GM21717 (cell line): Measurements from ENCODE around the gene CCDC92.

Source experiments
- ATAC-seq: cut with Tn5 transposase; IDR thresholded peaks from one replicate; pipeline ENCODE4 v1.9.1; 2021; ENCODE audit warnings: mild to moderate bottlenecking, moderate library complexity; ENCODE audit not compliant: unreplicated experiment

The CCDC92 gene

GRCh38 chr12:123972457-123973401, at the start of gene CCDC92, which contains the start of gene ZNF664:
TSS of gene CCDC92 (minus strand) at chr12:123972831. CDS start at chr12:123944305, 28,526 bp downstream.
TSS of gene ZNF664 (plus strand) at chr12:123973215. CDS start at chr12:124012145, 38,930 bp downstream.
- ATAC-seq = peak; percentile 76

- no peak for ATAC-seq
Measured at GRCh38 chr12:124022161-124022560, 49.5 kb upstream of the CCDC92 start.

GRCh38 chr12:124021007-124021406, 48.4 kb upstream of the CCDC92 start:
- no peak for ATAC-seq

GRCh38 chr12:124020514-124020949, 47.9 kb upstream of the CCDC92 start:
- ATAC-seq = no peak

GRCh38 chr12:124019115-124019514, 46.5 kb upstream of the CCDC92 start:
- no peak for ATAC-seq

GRCh38 chr12:124018539-124018938, 45.9 kb upstream of the CCDC92 start:
- ATAC-seq = no peak

GRCh38 chr12:124017064-124017463, 44.4 kb upstream of the CCDC92 start:
- no peak for ATAC-seq

- no peak for ATAC-seq
Measured at GRCh38 chr12:124015494-124016461, 43.1 kb upstream of the CCDC92 start.

- ATAC-seq = no peak
Measured at GRCh38 chr12:124013073-124013472, 40.4 kb upstream of the CCDC92 start.

- no peak for ATAC-seq
Measured at GRCh38 chr12:124011435-124012115, 38.9 kb upstream of the CCDC92 start.

- no peak for ATAC-seq
Measured at GRCh38 chr12:124010687-124011086, 38.1 kb upstream of the CCDC92 start.

GRCh38 chr12:124009781-124010180, 37.1 kb upstream of the CCDC92 start:
- ATAC-seq = no peak

- no peak for ATAC-seq
Measured at GRCh38 chr12:124008595-124008994, 36.0 kb upstream of the CCDC92 start.

- ATAC-seq = no peak
Measured at GRCh38 chr12:124007826-124008570, 35.4 kb upstream of the CCDC92 start.

- peak; percentile 32 for ATAC-seq
Measured at GRCh38 chr12:124006846-124007713, 34.4 kb upstream of the CCDC92 start.

GRCh38 chr12:124006085-124006845, 33.6 kb upstream of the CCDC92 start:
- ATAC-seq = peak; percentile 56

- ATAC-seq = no peak
Measured at GRCh38 chr12:124004233-124004875, 31.7 kb upstream of the CCDC92 start.

GRCh38 chr12:124002654-124003053, 30.0 kb upstream of the CCDC92 start:
- ATAC-seq = no peak
